Measurements from ENCODE around the gene THAP12.

Gene THAP12

GRCh38 chr11:76380977-76381719 is at the start of gene THAP12, which contains the start of gene GVQW3:
Gene THAP12, minus strand, starts transcription at chr11:76381132. Its CDS starts 296 bp downstream, at chr11:76380836.
Gene GVQW3, plus strand, starts transcription at chr11:76381323. Its CDS starts 506 bp downstream, at chr11:76381829.
- Histone ChIP-seq H3K27ac (peak within 1 kb of the TSS; percentile 87), H3K9me3 (ENCODE audit: severe bottlenecking) (no peaks in the 10 kb centered on the region), H3K4me3 (ENCODE audit: low read depth, low read length) (peak within 1 kb of the TSS; percentile 81), H3K27me3 (ENCODE audit: insufficient read depth, low read depth, severe bottlenecking) (no peaks in the 10 kb centered on the region), H3K36me3 (peaks cover 7% of the 10 kb centered on the region)
- peak; percentile 98 for DNase-seq
- 0 out of 2 replicates have a peak, but pooled peaks have one; percentile 5 for TF ChIP-seq CTCF (IDR thresholded peaks at IDR 0.05; ENCODE audit: low read depth, low read length)

- no peak for DNase-seq
- TF ChIP-seq CTCF (IDR thresholded peaks at IDR 0.05; ENCODE audit: low read depth, low read length): no peak
- Histone ChIP-seq H3K9me3 (ENCODE audit: severe bottlenecking) (no peaks in the 10 kb centered on the region), H3K27me3 (ENCODE audit: insufficient read depth, low read depth, severe bottlenecking) (no peaks in the 10 kb centered on the region), H3K27ac (no peak overlapping the region), H3K36me3 (no peaks in the 10 kb centered on the region), H3K4me3 (ENCODE audit: low read depth, low read length) (no peak overlapping the region)
These were observed 45.7 kb upstream of the THAP12 start for GRCh38 chr11:76426660-76427059.

GRCh38 chr11:76424891-76425290 is 44.0 kb upstream of the THAP12 start:
- H3K36me3 ChIP-seq: no peaks in the 10 kb centered on the region
- no peak for DNase-seq

GRCh38 chr11:76424379-76424778 is 43.4 kb upstream of the THAP12 start:
- no peaks in the 10 kb centered on the region for H3K27me3 ChIP-seq (ENCODE audit: insufficient read depth, low read depth, severe bottlenecking)
- H3K9me3 ChIP-seq (ENCODE audit: severe bottlenecking): no peaks in the 10 kb centered on the region
- H3K36me3 ChIP-seq: no peaks in the 10 kb centered on the region
- H3K27ac ChIP-seq: no peak overlapping the region
- no peak overlapping the region for H3K4me3 ChIP-seq (ENCODE audit: low read depth, low read length)
- TF ChIP-seq CTCF (IDR thresholded peaks at IDR 0.05; ENCODE audit: low read depth, low read length): no peak
- no peak for DNase-seq

More at GRCh38 chr11:76424891-76425290, 44.0 kb upstream of the THAP12 start:
- Histone ChIP-seq H3K27me3 (ENCODE audit: insufficient read depth, low read depth, severe bottlenecking) (no peaks in the 10 kb centered on the region), H3K27ac (no peak overlapping the region), H3K4me3 (ENCODE audit: low read depth, low read length) (no peak overlapping the region), H3K9me3 (ENCODE audit: severe bottlenecking) (no peaks in the 10 kb centered on the region)
- no peak for TF ChIP-seq CTCF (IDR thresholded peaks at IDR 0.05; ENCODE audit: low read depth, low read length)

- H3K27me3 ChIP-seq (ENCODE audit: insufficient read depth, low read depth, severe bottlenecking): no peaks in the 10 kb centered on the region
- TF ChIP-seq CTCF (IDR thresholded peaks at IDR 0.05; ENCODE audit: low read depth, low read length): peak; percentile 59
- peak; percentile 37 for DNase-seq
- H3K9me3 ChIP-seq (ENCODE audit: severe bottlenecking): no peaks in the 10 kb centered on the region
- H3K36me3 ChIP-seq: no peaks in the 10 kb centered on the region
- no peak overlapping the region for H3K4me3 ChIP-seq (ENCODE audit: low read depth, low read length)
- no peak overlapping the region for H3K27ac ChIP-seq
These were observed 39.0 kb upstream of the THAP12 start for GRCh38 chr11:76419896-76420295.

Measured in WERI-Rb-1 (cell line).